HG02973 (cell line): ENCODE results near the gene AZU1.
"Not testable (repeated sequence)": the region's sequence is repeated elsewhere in the genome, so short reads cannot be mapped to it uniquely, and the experiment has no call there.

Source experiments
- ATAC-seq: cut with Tn5 transposase; IDR thresholded peaks from one replicate; pipeline ENCODE4 v1.9.1; 2021; ENCODE audit warnings: moderate library complexity; ENCODE audit not compliant: unreplicated experiment

Gene AZU1

DNA sequence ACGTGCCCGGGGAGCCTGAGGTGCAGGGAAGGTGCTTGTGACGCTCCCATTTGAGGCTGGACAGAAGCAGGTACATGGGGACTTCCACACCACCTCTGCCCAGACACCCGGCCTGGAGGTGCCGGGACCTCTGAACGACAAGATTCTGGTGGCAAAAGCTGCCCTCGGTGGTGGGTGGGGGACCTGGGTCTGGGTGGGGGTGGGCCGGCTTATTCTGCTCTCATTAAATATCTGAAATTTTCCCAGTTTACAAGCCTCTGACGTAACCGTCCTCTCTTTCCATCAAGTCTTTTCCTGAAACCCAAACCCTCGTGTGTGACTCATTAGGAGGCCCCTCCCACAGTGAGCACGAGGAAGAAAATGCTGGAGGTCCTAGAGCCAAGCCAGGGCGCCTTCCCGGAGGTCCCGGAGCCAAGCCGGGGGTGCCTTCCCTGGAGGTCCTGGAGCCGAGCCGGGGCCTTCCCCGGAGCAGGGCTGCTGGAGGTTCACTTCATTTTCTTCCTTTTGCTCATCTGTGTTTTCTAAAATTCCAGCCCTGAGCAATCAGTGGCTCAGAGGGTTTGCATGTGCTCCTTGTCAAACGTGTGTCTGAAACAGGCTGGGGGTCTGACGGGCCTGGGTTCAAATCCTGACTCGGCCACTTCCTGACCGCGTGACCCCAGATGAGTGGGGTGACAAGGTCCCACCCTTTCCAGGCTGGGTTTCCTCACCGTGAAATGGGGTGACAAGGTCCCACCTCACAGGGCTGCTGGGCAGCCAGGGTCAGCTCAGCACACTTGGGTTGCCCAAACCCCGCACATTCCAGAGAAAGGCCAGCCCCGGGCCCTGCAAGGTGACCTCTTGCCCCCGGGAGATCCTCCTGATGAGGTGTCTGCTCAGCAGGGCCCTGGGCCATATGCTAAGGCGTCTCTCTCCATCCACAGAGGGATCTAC, 41.9 kb downstream of the AZU1 start:
- ATAC-seq: no peak

DNA sequence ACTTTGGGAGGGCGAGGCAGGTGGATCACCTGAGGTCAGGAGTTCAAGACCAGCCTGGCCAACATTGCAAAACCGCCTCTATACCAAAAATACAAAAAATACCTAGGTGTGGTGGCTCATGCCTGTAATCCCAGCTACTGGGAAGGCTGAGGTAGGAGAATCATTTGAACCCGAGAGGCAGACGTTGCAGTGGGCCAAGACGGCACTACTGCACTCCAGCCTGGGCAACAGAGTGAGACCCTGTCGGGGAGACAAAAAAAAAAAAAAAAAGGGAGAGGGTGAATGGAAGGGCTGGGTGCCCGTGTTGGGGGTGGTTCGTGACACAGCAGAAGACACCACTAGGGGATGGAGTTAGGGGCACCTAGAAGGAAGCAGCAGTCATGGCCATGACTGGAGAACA, 42.7 kb downstream of the AZU1 start:
- ATAC-seq: no peak

DNA sequence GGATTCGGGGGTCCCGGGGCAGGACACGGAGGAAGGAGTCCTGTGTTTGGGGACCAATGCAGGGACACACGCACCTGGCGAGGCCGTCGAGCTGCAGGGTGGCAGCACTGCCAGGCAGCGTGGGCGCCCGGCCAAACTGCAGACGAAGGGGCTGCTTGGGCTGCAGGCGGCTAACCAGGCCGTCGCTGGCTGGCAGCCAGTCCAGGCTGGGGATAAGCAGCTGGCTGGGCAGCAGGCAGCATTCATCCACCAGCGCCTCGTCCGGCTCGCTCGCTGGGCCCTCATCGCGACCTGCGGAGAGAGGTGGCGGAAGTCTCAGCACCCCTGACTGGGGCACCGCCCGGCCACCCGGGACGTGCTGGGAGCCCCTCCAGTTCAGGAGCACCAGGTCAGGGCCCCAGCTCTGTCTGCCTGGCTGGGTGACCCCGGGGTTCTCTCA, 43.3 kb downstream of the AZU1 start:
- ATAC-seq: no peak

DNA sequence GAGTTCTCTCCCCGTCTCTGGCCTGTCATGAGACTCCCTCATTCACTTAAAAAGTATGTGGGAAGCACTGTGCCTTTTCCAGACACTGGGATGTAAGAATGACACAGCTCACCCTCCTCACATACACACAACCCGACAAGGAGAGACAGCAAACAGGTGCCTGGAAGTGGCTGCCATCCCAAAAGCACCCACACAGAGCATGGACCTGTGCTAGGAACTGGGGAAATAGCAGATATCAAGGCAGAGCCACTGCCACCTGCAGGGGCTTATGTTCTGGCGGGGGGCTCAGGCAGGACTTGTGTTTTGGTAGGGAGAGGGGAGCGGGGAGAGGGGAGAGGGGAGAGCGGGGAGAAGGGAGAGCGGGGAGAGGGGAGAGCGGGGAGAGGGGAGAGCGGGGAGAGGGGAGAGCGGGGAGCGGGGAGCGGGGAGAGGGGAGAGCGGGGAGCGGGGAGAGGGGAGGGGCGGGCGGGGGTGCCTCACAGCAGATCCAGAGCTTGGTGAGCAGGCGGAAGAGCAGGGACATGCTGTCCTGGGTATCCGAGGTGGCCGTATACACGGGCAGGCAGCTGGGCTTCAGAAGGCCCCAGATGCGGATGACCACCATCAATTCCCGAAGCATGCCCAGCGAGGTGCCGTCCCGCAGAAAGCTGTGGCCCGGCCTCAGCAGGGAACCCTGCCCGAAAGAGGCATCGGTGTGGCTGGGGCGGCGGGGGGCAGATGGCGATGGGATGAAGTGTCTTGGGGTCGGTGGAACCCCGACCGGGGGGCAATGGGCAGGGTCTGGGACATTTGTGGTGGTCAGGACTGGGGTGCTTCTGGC, 44.0 kb downstream of the AZU1 start:
- no peak for ATAC-seq

DNA sequence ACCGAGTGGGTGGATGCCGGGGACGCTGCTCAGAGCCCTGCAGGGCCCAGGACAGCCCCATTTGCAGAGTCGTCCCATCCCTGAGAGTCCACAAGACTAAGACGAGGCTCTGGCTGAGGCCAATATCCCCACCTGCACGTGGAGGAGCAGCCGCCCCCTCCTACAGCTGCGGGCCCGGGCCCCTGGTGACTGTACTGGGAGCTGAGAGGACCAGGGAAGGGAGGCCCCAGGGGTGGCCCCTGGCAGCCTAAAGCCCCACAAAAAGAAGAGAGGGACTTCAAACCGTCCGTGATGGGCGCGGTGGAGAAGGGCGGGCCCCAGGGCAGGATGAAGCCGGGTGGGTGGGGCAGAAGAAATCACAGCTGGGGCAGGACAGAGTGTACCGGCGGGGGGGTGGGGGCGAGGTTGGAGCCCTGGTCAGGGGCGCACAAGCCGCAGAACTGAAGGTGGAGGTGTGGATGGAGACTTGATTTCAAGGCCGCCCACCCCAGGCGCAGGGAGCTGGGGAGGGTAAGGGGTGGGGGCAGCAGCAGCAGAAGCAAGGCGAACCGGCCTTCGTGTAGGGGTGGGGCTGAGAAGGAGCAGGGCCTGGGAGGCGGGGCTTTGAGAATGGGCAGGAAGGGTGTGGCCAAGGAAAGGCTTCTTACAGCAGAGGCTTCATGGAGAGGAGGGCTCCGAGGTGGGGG, 44.8 kb downstream of the AZU1 start:
- no peak for ATAC-seq

DNA sequence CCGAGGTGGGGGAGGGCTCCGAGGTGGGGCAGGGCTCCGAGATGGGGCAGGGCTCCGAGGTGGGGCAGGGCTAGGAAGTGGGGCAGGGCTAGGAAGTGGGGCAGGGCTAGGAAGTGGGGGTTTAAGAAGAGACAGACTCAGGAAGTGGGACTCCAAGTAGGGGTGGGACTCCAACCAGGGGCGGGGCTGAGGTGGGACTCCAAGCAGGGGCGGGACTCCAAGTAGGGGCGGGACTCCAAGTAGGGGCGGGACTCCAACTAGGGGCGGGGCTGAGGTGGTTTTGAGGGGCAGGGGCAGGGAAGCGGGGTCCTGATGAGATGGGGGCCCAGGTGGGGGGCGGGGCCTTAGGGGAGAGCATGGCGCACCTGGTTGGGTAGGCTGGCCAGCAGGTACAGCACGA, 45.4 kb downstream of the AZU1 start:
- ATAC-seq: no peak

DNA sequence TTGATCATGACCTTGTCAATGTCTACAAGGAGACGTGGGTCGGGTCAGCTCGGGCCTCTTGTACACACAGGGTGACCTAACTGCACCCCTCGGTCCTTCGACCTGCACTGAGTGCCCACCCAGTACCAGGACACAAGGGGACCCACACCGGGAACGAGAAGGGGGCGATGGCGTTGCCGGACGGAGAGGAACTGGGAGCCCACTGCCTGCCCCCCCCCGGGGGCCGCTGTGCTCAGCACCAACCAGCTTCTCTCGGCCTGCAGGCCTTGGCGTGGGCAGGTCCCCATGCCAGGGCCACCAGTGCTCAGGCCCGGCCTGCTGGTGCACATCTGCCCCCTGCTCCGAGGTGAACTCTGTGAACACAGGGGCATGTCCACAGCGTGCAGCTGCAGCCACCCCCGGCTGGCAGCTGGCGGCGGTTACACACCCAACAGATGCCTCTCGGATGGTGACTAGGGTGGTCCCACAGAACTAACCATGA, 46.0 kb downstream of the AZU1 start:
- no peak for ATAC-seq

DNA sequence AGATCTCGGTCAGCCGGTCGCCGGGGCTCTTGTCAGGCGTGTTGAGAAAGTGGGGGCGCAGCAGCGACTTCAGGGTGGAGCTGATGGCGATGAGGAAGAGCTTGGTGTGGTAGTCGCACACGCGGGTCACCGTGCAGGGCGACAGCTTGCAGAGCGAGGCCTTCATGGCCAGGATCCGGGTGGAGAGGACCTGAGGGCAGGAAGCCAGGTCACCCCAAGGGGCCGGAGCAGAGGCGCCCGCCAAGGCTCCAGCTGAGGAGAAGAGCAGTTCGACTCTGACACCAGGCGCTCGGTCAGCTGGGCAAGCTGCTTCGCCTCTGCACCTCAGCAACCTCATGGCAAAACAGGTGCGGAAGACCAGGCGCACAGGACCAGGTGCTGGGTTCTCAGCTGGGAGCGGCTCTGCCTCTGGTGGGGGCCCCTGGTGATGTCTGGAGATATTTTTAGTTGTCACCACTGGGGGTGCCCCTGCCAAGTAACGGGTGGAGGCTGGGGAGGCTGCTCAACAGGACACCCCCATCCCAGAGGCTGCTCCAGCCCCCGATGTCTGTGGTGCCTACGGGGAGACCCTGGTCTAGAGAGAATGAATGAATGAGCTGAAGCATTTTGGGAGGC, 47.7 kb downstream of the AZU1 start:
- ATAC-seq: no peak

DNA sequence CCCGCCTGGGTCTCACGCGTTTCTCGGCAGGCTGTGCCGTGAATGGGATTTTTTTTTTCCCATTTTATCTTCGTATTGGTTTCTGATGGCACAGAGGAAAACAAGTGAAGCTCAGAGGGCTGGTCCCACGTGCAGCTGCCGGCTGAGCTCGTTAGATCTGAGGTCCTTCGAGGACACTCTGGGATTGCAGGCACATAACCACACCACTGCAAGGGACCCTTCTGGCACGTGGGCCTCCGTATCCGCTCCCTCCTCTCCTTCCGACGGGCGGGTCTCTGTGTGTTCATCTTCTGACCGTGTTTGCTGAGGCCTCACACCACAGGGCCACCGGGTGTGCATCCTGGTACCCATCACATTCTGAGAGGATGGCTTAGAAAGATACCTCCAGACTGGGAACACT, 48.5 kb downstream of the AZU1 start:
- no peak for ATAC-seq

DNA sequence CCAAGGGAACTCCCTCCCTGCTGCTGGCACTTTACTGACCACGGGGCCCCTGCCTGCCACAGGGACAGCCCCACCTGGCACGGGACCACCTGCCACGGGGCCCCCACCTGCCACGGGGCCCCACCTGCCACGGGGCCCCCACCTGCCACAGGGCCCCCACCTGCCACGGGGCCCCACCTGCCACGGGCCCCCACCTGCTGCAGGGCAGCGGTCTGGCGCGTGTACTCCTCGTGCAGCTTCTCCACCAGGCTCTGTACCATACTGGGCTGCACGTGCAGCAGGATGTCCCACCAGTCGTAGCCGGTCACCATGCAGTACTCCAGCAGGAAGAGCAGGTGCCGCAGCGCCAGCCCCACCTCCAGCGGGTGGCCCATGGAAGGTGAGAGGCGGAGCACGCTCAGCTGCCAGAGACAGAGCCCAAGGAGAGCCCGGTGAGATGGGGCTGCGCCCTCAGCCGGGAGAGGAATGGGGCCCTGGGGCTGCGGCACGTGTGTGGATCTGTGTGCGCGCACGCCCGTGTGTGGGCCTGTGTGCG, 49.2 kb downstream of the AZU1 start:
- ATAC-seq: no peak

DNA sequence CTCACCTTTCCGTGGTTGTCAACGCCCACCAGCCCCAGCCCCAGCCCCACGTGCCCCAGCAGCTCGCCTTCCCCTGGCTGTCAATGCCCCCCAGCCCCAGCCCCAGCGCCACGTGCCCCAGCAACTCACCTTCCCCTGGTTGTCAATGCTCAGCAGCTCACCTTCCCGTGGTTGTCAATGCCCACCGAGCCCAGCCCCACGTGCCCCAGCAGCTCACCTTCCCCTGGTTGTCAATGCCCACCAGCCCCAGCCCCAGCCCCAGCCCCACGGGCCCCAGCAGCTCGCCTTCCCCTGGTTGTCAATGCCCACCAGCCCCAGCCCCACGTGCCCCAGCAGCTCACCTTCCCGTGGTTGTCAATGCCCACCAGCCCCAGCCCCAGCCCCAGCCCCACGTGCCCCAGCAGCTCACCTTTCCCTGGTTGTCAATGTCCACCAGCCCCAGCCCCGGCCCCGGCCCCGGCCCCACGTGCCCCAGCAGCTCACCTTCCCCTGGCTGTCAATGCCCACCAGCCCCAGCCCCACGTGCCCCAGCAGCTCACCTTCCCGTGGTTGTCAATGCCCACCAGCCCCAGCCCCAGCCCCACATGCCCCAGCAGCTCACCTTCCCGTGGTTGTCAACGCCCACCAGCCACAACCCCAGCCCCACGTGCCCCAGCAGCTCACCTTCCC, 50.5 kb downstream of the AZU1 start:
- not testable (repeated sequence) for ATAC-seq

DNA sequence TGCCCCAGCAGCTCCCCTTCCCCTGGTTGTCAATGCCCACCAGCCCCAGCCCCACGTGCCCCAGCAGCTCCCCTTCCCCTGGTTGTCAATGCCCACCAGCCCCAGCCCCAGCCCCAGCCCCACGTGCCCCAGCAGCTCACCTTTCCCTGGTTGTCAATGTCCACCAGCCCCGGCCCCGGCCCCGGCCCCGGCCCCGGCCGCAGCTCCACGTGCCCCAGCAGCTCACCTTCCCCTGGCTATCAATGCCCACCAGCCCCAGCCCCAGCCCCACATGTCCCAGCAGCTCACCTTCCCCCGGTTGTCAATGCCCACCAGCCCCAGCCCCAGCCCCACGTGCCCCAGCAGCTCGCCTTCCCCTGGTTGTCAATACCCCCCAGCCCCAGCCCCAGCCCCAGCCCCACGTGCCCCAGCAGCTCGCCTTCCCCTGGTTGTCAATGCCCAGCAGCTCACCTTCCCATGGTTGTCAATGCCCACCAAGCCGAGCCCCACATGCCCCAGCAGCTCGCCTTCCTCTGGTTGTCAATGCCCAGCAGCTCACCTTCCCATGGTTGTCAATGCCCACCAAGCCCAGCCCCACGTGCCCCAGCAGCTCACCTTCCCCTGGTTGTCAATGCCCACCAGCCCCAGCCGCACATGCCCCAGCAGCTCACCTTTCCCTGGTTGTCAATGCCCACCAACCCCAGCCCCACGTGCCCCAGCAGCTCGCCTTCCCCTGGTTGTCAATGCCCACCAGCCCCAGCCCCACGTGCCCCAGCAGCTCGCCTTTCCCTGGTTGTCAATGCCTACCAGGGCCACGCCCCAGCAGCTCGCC, 51.3 kb downstream of the AZU1 start:
- ATAC-seq: not testable (repeated sequence)

DNA sequence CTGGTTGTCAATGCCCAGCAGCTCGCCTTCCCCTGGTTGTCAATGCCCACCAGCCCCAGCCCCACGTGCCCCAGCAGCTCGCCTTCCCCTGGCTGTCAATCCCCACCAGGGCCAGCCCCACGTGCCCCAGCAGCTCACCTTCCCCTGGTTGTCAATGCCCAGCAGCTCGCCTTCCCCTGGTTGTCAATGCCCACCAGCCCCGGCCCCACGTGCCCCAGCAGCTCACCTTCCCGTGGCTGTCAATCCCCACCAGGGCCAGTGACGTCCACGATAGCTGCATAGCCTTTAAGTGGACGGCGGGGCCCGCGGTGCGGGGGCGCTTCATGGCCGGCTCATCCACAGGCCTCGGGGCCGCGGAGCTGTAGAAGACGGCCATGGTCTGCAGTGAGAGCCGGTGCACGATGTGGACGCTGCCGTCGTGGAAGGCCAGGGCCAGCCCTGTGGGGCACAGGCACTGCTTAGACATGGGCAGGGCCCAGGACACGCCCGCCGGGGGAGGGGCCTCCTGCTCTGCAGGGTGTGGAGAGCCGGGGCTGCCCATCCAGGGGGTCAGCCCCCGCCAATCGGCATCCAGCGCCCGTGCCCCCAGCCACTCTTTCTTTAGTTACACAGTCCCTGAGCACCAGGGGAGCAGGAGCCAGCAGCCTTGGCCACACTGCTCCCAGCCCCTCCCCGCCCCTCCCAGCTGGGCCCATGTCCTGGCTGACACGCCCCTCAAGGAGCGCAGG, 52.2 kb downstream of the AZU1 start:
- no peak for ATAC-seq
